ENCODE measurements around the gene ACTG1. TPM values are rescaled to one million over a fixed set of nuclear protein-coding genes. Genes with fewer than 3 reads are reported as not detected.

ACTG1 gene
- total and polyA plus RNA-seq, 2 of the 13 experiments (the other 11 are each of a cell fraction or from before 2014, with no cell fraction given): 973 to 1,138 TPM

DNA sequence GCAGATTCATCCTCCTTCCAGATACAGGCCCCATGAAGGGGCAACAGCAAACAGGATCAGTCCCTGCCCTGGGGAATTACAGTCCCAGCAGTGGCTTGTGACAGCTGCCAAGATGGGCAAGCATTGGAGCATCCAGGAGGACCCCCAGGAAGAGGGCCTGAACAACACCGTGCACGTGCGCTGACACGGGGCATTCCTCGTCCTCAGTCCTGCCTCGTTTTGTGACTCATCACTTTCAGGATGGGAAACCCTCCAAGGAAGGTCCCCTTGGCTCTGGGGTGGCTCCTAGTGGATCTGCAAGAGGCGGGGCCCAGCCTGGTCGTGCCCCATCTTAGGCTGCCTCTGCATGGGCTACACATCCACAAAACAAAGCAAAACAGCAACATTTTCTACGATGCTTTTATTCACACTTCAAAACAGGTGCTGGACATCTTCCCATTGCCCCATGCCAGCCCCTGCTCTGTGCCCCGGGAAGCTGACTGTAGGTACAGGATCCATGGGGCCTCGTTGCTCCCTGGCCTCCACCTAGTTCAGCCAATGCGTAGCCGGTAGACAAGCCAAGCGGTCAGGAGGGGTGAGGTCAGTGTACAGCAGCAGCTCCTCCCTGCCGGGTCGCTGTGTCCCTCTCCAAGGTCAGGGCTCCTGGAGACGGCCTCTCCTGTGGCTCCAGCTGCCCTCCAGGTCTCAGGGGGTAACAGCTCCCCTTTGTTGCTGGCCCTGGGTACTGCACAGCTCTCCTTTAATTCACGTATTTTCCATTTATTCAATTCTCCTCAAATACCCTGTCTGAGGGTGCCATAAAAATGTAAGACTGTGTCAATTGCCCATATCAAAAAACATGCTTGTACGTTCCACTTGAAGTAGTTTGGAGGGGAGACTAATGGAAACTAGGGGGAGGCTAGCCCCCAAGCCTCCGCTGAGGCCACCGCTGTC is 32.2 kb downstream of the ACTG1 start (continued):
- TF ChIP-seq BHLHE40 (IDR thresholded peaks at IDR 0.05; ENCODE audit: low read length): peak; percentile 62; the same call in 1 of the 2 replicates
- no peak for TF ChIP-seq SUZ12 (IDR thresholded peaks at IDR 0.05; ENCODE audit: low read depth, low read length)
- TF ChIP-seq, protein P1, sequence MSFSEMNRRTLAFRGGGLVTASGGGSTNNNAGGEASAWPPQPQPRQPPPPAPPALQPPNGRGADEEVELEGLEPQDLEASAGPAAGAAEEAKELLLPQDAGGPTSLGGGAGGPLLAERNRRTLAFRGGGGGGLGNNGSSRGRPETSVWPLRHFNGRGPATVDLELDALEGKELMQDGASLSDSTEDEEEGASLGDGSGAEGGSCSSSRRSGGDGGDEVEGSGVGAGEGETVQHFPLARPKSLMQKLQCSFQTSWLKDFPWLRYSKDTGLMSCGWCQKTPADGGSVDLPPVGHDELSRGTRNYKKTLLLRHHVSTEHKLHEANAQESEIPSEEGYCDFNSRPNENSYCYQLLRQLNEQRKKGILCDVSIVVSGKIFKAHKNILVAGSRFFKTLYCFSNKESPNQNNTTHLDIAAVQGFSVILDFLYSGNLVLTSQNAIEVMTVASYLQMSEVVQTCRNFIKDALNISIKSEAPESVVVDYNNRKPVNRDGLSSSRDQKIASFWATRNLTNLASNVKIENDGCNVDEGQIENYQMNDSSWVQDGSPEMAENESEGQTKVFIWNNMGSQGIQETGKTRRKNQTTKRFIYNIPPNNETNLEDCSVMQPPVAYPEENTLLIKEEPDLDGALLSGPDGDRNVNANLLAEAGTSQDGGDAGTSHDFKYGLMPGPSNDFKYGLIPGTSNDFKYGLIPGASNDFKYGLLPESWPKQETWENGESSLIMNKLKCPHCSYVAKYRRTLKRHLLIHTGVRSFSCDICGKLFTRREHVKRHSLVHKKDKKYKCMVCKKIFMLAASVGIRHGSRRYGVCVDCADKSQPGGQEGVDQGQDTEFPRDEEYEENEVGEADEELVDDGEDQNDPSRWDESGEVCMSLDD (CRISPR knock-in tag; IDR thresholded peaks at IDR 0.05; ENCODE audit: borderline replicate concordance): no peak
- no peak for TF ChIP-seq NFE2 (CRISPR knock-in tag; IDR thresholded peaks at IDR 0.05)
- no peak for TF ChIP-seq CEBPB (IDR thresholded peaks at IDR 0.05; ENCODE audit: borderline replicate concordance, low read depth, low read length)
- no peak for TF ChIP-seq NR3C1 (CRISPR knock-in tag; IDR thresholded peaks at IDR 0.05)
- TF ChIP-seq, protein P2, sequence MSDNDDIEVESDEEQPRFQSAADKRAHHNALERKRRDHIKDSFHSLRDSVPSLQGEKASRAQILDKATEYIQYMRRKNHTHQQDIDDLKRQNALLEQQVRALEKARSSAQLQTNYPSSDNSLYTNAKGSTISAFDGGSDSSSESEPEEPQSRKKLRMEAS (IDR thresholded peaks at IDR 0.05): no peak
- TF ChIP-seq SMARCC2 (IDR thresholded peaks at IDR 0.05): no peak
- no peak for TF ChIP-seq ONECUT2 (CRISPR knock-in tag; IDR thresholded peaks at IDR 0.05)
- TF ChIP-seq TBX2 (CRISPR knock-in tag; IDR thresholded peaks at IDR 0.05; ENCODE audit: borderline replicate concordance): no peak
- TF ChIP-seq ZNF619 (CRISPR knock-in tag; IDR thresholded peaks at IDR 0.05): no peak
- no peak for TF ChIP-seq ZNF570 (CRISPR knock-in tag; IDR thresholded peaks at IDR 0.05; ENCODE audit: borderline replicate concordance)
- TF ChIP-seq ZNF747 (CRISPR knock-in tag; IDR thresholded peaks at IDR 0.05; ENCODE audit: borderline replicate concordance): no peak
- TF ChIP-seq ZNF264 (CRISPR knock-in tag; IDR thresholded peaks at IDR 0.05): no peak
- TF ChIP-seq, protein P3, sequence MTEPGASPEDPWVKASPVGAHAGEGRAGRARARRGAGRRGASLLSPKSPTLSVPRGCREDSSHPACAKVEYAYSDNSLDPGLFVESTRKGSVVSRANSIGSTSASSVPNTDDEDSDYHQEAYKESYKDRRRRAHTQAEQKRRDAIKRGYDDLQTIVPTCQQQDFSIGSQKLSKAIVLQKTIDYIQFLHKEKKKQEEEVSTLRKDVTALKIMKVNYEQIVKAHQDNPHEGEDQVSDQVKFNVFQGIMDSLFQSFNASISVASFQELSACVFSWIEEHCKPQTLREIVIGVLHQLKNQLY (CRISPR knock-in tag; IDR thresholded peaks at IDR 0.05): no peak
- TF ChIP-seq YY1 (IDR thresholded peaks at IDR 0.05; ENCODE audit: insufficient read depth, insufficient replicate concordance, low read depth, low read length): no peak
- TF ChIP-seq, protein P4, sequence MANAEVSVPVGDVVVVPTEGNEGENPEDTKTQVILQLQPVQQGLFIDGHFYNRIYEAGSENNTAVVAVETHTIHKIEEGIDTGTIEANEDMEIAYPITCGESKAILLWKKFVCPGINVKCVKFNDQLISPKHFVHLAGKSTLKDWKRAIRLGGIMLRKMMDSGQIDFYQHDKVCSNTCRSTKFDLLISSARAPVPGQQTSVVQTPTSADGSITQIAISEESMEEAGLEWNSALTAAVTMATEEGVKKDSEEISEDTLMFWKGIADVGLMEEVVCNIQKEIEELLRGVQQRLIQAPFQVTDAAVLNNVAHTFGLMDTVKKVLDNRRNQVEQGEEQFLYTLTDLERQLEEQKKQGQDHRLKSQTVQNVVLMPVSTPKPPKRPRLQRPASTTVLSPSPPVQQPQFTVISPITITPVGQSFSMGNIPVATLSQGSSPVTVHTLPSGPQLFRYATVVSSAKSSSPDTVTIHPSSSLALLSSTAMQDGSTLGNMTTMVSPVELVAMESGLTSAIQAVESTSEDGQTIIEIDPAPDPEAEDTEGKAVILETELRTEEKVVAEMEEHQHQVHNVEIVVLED (CRISPR knock-in tag; IDR thresholded peaks at IDR 0.05; ENCODE audit: borderline replicate concordance): no peak
- TF ChIP-seq SMYD3 (CRISPR knock-in tag; IDR thresholded peaks at IDR 0.05): no peak
- TF ChIP-seq, protein P5, sequence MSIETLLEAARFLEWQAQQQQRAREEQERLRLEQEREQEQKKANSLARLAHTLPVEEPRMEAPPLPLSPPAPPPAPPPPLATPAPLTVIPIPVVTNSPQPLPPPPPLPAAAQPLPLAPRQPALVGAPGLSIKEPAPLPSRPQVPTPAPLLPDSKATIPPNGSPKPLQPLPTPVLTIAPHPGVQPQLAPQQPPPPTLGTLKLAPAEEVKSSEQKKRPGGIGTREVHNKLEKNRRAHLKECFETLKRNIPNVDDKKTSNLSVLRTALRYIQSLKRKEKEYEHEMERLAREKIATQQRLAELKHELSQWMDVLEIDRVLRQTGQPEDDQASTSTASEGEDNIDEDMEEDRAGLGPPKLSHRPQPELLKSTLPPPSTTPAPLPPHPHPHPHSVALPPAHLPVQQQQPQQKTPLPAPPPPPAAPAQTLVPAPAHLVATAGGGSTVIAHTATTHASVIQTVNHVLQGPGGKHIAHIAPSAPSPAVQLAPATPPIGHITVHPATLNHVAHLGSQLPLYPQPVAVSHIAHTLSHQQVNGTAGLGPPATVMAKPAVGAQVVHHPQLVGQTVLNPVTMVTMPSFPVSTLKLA (IDR thresholded peaks at IDR 0.05): 0 out of 2 replicates have a peak, but pooled peaks have one; percentile 14
- no peak for TF ChIP-seq YEATS2 (CRISPR knock-in tag; IDR thresholded peaks at IDR 0.05; ENCODE audit: borderline replicate concordance)
- TF ChIP-seq, protein P6, sequence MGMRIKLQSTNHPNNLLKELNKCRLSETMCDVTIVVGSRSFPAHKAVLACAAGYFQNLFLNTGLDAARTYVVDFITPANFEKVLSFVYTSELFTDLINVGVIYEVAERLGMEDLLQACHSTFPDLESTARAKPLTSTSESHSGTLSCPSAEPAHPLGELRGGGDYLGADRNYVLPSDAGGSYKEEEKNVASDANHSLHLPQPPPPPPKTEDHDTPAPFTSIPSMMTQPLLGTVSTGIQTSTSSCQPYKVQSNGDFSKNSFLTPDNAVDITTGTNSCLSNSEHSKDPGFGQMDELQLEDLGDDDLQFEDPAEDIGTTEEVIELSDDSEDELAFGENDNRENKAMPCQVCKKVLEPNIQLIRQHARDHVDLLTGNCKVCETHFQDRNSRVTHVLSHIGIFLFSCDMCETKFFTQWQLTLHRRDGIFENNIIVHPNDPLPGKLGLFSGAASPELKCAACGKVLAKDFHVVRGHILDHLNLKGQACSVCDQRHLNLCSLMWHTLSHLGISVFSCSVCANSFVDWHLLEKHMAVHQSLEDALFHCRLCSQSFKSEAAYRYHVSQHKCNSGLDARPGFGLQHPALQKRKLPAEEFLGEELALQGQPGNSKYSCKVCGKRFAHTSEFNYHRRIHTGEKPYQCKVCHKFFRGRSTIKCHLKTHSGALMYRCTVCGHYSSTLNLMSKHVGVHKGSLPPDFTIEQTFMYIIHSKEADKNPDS (CRISPR knock-in tag; IDR thresholded peaks at IDR 0.05): no peak
